Astrocyte (in vitro differentiated cells and primary cell): ENCODE data around the gene ZNF606.

Experiments used
- CTCF ChIP-seq: IDR thresholded peaks from 2 replicates; pipeline ENCODE4 v1.5.1; 2011; ENCODE audit warnings: low read depth, mild to moderate bottlenecking, inconsistent platforms, low read length, moderate library complexity; ENCODE audit not compliant: insufficient read depth
- EZH2 ChIP-seq: IDR thresholded peaks from 2 replicates; pipeline ENCODE4 v1.6.1; 2012; ENCODE audit warnings: mild to moderate bottlenecking, low read length, inconsistent platforms; ENCODE audit not compliant: insufficient read depth

DNA sequence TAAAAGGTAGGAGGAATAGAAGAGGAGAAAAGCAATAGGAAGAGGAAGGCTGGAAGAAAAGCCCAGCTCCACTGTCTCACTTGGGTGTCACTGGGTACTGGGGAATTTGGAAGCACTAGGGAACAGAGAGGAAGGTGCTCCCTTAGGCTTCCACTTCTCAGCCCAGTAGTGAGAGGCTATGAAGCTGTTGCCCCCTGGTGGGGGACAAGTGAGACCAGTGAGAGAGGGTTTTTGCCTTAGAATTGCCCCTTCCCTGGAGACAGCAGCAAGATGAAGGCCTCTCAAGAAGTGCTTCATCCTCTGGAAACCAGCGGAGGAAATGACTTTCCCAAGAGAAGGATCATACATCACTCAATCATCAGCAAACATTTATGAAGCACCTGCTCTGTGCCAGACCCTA is 4.7 kb upstream of the ZNF606 start:
- TF ChIP-seq CTCF (no peak), EZH2 (no peak)
